ENCODE data around the gene XPR1.

DNA sequence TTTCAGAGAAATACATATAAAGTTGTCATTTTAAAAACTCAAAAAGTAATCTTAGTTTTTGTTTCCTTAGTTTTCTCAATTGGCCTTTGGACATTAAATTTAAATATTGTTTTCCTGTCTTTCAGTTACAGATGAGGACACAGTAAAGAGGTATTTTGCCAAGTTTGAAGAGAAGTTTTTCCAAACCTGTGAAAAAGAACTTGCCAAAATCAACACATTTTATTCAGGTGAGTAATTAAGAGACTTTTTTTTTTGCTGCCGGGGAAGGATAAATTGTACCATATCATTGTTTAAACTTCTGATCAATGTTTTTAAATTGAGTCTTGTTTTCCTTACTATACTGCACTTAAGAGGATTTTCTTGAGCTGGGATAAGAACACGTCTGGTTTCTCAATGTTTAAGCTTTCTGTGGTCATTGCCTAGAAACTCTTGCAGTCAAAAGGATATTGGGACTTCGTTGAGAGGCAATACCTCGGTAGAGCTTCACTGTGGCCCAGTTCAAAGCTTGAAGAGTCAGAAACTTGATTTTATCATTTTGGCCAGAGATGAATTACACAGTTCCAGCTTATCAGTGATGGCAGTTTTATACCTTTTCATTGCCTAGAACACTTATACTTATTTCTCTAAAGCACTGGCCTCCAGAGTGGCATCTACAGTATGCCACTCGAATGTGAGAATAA lies 155.9 kb downstream of the XPR1 start:
- TF ChIP-seq, protein P1, sequence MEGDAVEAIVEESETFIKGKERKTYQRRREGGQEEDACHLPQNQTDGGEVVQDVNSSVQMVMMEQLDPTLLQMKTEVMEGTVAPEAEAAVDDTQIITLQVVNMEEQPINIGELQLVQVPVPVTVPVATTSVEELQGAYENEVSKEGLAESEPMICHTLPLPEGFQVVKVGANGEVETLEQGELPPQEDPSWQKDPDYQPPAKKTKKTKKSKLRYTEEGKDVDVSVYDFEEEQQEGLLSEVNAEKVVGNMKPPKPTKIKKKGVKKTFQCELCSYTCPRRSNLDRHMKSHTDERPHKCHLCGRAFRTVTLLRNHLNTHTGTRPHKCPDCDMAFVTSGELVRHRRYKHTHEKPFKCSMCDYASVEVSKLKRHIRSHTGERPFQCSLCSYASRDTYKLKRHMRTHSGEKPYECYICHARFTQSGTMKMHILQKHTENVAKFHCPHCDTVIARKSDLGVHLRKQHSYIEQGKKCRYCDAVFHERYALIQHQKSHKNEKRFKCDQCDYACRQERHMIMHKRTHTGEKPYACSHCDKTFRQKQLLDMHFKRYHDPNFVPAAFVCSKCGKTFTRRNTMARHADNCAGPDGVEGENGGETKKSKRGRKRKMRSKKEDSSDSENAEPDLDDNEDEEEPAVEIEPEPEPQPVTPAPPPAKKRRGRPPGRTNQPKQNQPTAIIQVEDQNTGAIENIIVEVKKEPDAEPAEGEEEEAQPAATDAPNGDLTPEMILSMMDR (IDR thresholded peaks at IDR 0.05) = no peak
- TF ChIP-seq EP300 (IDR thresholded peaks at IDR 0.05; ENCODE audit: low read depth) = no peak
- TF ChIP-seq POLR2A (IDR thresholded peaks at IDR 0.05) = no peak

Data from transverse colon (tissue), 3 donors.